DOHH2 (cell line): ENCODE data around the gene RACGAP1.

ENCODE experiments used
- CTCF ChIP-seq: fragments of 200-600 bp; sonication (generic); IDR thresholded peaks from one replicate; pipeline ENCODE4 v1.5.1; 2014; ENCODE audit warnings: antibody characterized with exemption, mild to moderate bottlenecking, low read depth, low read length; ENCODE audit not compliant: poor library complexity, severe bottlenecking
- EZH2phosphoT487 ChIP-seq: fragments of 200-600 bp; sonication (generic); IDR thresholded peaks from 2 replicates; pipeline ENCODE4 v1.6.1; 2017; ENCODE audit warnings: borderline replicate concordance, mild to moderate bottlenecking, antibody characterized with exemption, low read length, moderate library complexity, mixed read lengths

GRCh38 chr12:49947593-49948226 is 77.6 kb downstream of the RACGAP1 start:
- no peak for TF ChIP-seq CTCF
- no peak for TF ChIP-seq EZH2phosphoT487
